CD14-positive monocyte (primary cell): ENCODE results near the gene CRB2. TPM values are rescaled to one million over a fixed set of nuclear protein-coding genes. Genes with fewer than 3 reads are reported as not detected.

Experiments used
- DNase-seq, 3 donors: peaks; one replicate each; pipeline ENCODE4 v3.0.0-alpha.2; 2011 to 2022
- H2AFZ ChIP-seq: 2 replicates; pipeline ENCODE4 v1.6.0; 2012; ENCODE audit warnings: mild to moderate bottlenecking, low read depth, low read length, inconsistent platforms; ENCODE audit not compliant: insufficient read depth, poor library complexity, severe bottlenecking
- H3K27ac ChIP-seq, 2 donors: 1 replicate in 1 of 2; 2 replicates in 1 of 2; pipeline ENCODE4 v1.5.1; 2012 to 2013; ENCODE audit warnings: low read length in 2 of 2, control low read depth in 1 of 2, inconsistent platforms in 1 of 2, low read depth in 1 of 2, mild to moderate bottlenecking in 1 of 2
- H3K27me3 ChIP-seq, 2 donors: one replicate each; pipeline versions ENCODE4 v1.6.0 to v1.6.1; 2011 to 2013; ENCODE audit warnings: low read length in 2 of 2; ENCODE audit not compliant: control insufficient read depth in 2 of 2, insufficient read depth in 2 of 2
- H3K36me3 ChIP-seq, 2 donors: replicated peaks in 1 of 2; 1 replicate in 1 of 2; 2 replicates in 1 of 2; pipeline versions ENCODE4 v1.5.1 to v1.6.1; 2012 to 2013; ENCODE audit warnings: low read length in 2 of 2, control low read depth in 1 of 2, inconsistent platforms in 1 of 2, mild to moderate bottlenecking in 1 of 2; ENCODE audit not compliant: insufficient read depth in 2 of 2, control insufficient read depth in 1 of 2
- H3K4me1 ChIP-seq, 2 donors: 1 replicate in 1 of 2; 2 replicates in 1 of 2; pipeline versions ENCODE4 v1.5.1 to v1.6.1; 2012 to 2013; ENCODE audit warnings: low read length in 2 of 2, control low read depth in 1 of 2, inconsistent platforms in 1 of 2, mild to moderate bottlenecking in 1 of 2, moderate library complexity in 1 of 2; ENCODE audit not compliant: insufficient read depth in 2 of 2, control insufficient read depth in 1 of 2
- H3K4me2 ChIP-seq: replicated peaks from 2 replicates; pipeline ENCODE3; 2012; ENCODE audit warnings: low read length, moderate library complexity, mild to moderate bottlenecking; ENCODE audit not compliant: poor library complexity, severe bottlenecking; ENCODE audit errors: extremely low read depth
- H3K4me3 ChIP-seq, 3 experiments: fragments of 200-600 bp in 1 of 3; sonication (generic) in 1 of 3; replicated peaks in 1 of 3; 1 replicate in 2 of 3; 2 replicates in 1 of 3; pipeline ENCODE4 v1.5.1; 2011 to 2013; ENCODE audit warnings: low read length in 3 of 3, mild to moderate bottlenecking in 3 of 3, control low read depth in 2 of 3, low read depth in 2 of 3, inconsistent platforms in 1 of 3, moderate library complexity in 1 of 3
- H3K79me2 ChIP-seq: 2 replicates; pipeline ENCODE4 v1.6.0; 2012; ENCODE audit warnings: mild to moderate bottlenecking, control low read depth, inconsistent platforms, low read length, moderate library complexity; ENCODE audit not compliant: insufficient read depth
- H3K9ac ChIP-seq: 2 replicates; pipeline ENCODE4 v1.6.0; 2017; ENCODE audit warnings: low read length, mild to moderate bottlenecking; ENCODE audit not compliant: insufficient read depth, poor library complexity, severe bottlenecking
- H3K9me3 ChIP-seq, 2 donors: replicated peaks in 1 of 2; 1 replicate in 1 of 2; 2 replicates in 1 of 2; pipeline versions ENCODE4 v1.5.1 to v1.6.1; 2012 to 2013; ENCODE audit warnings: low read length in 2 of 2, control low read depth in 1 of 2; ENCODE audit not compliant: control insufficient read depth in 1 of 2, insufficient read depth in 1 of 2
- H4K20me1 ChIP-seq: 2 replicates; pipeline ENCODE4 v1.6.0; 2012; ENCODE audit warnings: mild to moderate bottlenecking, low read length, control low read depth, moderate library complexity; ENCODE audit not compliant: insufficient read depth
- H3K27ac Mint-ChIP-seq, 7 donors: one replicate each; pipeline ENCODE4 v1.8.0; 2020; ENCODE audit warnings: mild to moderate bottlenecking in 7 of 7, mixed read lengths in 7 of 7, moderate library complexity in 6 of 7, inconsistent platforms in 2 of 7
- H3K27me3 Mint-ChIP-seq, 3 donors: one replicate each; pipeline ENCODE4 v1.8.0; 2021 to 2022; ENCODE audit warnings: low read depth in 3 of 3, mild to moderate bottlenecking in 3 of 3, mixed read lengths in 3 of 3, moderate library complexity in 3 of 3, inconsistent platforms in 1 of 3
- H3K36me3 Mint-ChIP-seq, 2 donors: one replicate each; pipeline ENCODE4 v1.8.0; 2020; ENCODE audit warnings: mixed read lengths in 2 of 2, inconsistent platforms in 1 of 2, mild to moderate bottlenecking in 1 of 2
- H3K4me1 Mint-ChIP-seq: one replicate; pipeline ENCODE4 v1.8.0; 2020; ENCODE audit warnings: mild to moderate bottlenecking, mixed read lengths
- H3K4me3 Mint-ChIP-seq, 2 donors: one replicate each; pipeline ENCODE4 v1.8.0; 2020; ENCODE audit warnings: mild to moderate bottlenecking in 2 of 2, mixed read lengths in 2 of 2, moderate library complexity in 1 of 2
- H3K9me3 Mint-ChIP-seq, 7 donors: one replicate each; pipeline ENCODE4 v1.8.0; 2020 to 2022; ENCODE audit warnings: mixed read lengths in 7 of 7, mild to moderate bottlenecking in 6 of 7, moderate library complexity in 6 of 7, inconsistent platforms in 2 of 7
- WGBS: methylation state at CpG from one replicate; pipeline ENCODE4 v1.1.5; 2013; ENCODE audit warnings: missing lambda C conversion rate; ENCODE audit not compliant: insufficient coverage; 5-methylcytosine and 5-hydroxymethylcytosine counted together
- intact Hi-C, 2 donors: fragments of 100-400 bp; cut with micrococcal nuclease; formaldehyde crosslinking; loops; one replicate each; pipeline versions ENCODE4 v1.15.0 to v1.15.1; 2023
- polyA plus RNA-seq, 3 donors: library from polyadenylated mRNA; depleted of rRNA in 1 of 3; unstranded in 2 of 3; stranded (reverse) in 1 of 3; fragments of 300-500 nt in 2 of 3; fragments of >200 nt in 1 of 3; fragmentation: Illumina TruSeq in 2 of 3; gene quantifications; 1 replicate in 2 of 3; 2 replicates in 1 of 3; pipeline ENCODE4 v1.2.3, GENCODE V29; 2012 to 2021
- TF ChIP-seq, protein P1 (sequence below): fragments of 200-600 bp; IDR thresholded peaks from one replicate; pipeline ENCODE4 v1.8.0; 2022; ENCODE audit warnings: antibody characterized with exemption, mild to moderate bottlenecking

The CRB2 gene
- polyA plus RNA-seq, 3 donors: not detected

DNA sequence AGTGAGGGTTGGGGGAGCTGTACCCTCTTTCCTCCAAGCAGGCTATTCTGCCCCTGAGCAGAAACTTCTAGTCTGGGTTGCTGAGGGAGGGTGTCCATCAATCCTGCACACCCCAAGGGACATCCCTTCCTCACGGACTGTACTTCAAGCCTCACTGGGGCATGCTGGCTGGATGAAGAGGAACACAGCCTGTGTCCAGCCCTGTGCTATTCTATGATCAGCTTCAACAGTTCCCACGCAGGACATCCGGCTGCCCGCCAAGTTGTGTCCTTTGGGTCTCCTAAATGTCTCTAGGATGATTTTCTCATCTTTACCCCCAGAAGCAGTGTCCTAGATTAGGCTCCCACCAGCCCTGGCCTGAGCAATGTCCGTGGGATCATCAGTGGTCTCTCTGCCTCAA, 68.1 kb downstream of the CRB2 start:
- Histone ChIP-seq H3K27me3 (no peaks in the 10 kb centered on the region), H3K4me2 (no peak overlapping the region), H3K4me3 (no peak overlapping the region), H3K27ac (no peak overlapping the region), H3K36me3 (peaks cover 74 to 96% of the 10 kb centered on the region in 2 donors), H3K79me2 (no peaks in the 10 kb centered on the region), H4K20me1 (peaks cover 54% of the 10 kb centered on the region), H3K9ac (no peak overlapping the region), H3K9me3 (no peaks in the 10 kb centered on the region), H3K4me1 (peaks cover 2 to 7% of the 10 kb centered on the region in 2 donors), H2AFZ (no peak overlapping the region)
- Mint-ChIP-seq H3K9me3 (no peaks in the 10 kb centered on the region), H3K4me1 (peaks cover 14% of the 10 kb centered on the region), H3K27ac (no peak overlapping the region), H3K27me3 (peaks cover 0 to 3% (median 3%) of the 10 kb centered on the region in 3 donors), H3K36me3 (peaks cover 87 to 96% of the 10 kb centered on the region in 2 donors), H3K4me3 (no peak overlapping the region)
- TF ChIP-seq, protein P1, sequence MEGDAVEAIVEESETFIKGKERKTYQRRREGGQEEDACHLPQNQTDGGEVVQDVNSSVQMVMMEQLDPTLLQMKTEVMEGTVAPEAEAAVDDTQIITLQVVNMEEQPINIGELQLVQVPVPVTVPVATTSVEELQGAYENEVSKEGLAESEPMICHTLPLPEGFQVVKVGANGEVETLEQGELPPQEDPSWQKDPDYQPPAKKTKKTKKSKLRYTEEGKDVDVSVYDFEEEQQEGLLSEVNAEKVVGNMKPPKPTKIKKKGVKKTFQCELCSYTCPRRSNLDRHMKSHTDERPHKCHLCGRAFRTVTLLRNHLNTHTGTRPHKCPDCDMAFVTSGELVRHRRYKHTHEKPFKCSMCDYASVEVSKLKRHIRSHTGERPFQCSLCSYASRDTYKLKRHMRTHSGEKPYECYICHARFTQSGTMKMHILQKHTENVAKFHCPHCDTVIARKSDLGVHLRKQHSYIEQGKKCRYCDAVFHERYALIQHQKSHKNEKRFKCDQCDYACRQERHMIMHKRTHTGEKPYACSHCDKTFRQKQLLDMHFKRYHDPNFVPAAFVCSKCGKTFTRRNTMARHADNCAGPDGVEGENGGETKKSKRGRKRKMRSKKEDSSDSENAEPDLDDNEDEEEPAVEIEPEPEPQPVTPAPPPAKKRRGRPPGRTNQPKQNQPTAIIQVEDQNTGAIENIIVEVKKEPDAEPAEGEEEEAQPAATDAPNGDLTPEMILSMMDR: no peak
- 98% methylated on average over 4 of the region's 5 CpGs for WGBS
- intact Hi-C loops: no loop called here
- no peak for DNase-seq

DNA sequence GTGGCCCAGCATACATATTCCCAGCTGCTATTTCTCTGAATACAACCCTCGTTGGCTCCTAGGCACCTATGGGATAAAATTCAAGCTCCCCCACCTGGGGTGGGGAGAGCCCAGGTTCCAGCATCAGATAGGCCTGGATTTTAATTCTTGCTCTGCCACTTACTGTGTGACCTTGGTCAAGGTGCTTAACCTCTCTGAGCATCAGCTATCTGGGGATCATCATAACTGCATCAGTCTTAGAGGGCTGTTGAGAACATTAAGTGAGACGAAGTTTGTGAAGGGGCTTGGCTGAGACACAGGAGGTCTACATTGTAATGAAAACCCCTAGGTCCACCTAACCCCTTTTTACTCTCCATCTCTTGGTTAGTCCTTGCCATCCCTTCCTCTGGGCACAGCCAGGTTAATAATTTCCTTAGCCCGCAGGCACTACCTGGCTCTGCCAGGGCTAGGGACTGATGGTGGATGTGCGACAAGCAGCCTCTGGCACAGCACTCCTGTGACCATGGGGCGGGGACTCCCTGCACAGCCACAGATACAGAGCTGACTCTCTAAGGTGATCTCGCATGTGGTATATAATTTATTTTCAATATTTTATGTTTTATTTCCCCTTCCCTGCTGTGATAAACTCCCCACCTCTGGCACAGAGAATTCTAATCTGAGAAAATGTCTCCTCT, 68.7 kb downstream of the CRB2 start:
- TF ChIP-seq, protein P1: no peak
- Mint-ChIP-seq H3K4me3 (no peak overlapping the region), H3K9me3 (no peaks in the 10 kb centered on the region), H3K27me3 (peaks cover 0 to 3% (median 3%) of the 10 kb centered on the region in 3 donors), H3K36me3 (peaks cover 86 to 96% of the 10 kb centered on the region in 2 donors), H3K4me1 (peaks cover 14% of the 10 kb centered on the region), H3K27ac (peak overlapping the region in 1 of 7 donors; percentile 9)
- Histone ChIP-seq H3K27ac (no peak overlapping the region), H3K36me3 (peaks cover 68 to 96% of the 10 kb centered on the region in 2 donors), H3K9me3 (no peaks in the 10 kb centered on the region), H3K4me2 (no peak overlapping the region), H2AFZ (no peak overlapping the region), H3K27me3 (no peaks in the 10 kb centered on the region), H3K9ac (no peak overlapping the region), H3K79me2 (no peaks in the 10 kb centered on the region), H4K20me1 (peaks cover 59% of the 10 kb centered on the region), H3K4me1 (peaks cover 2 to 7% of the 10 kb centered on the region in 2 donors), H3K4me3 (no peak overlapping the region)
- WGBS: 100% methylated on average over 1 of the region's 6 CpGs
- DNase-seq: no peak
- intact Hi-C loops: no loop called here
